ENCODE measurements around the gene ITGA8. TPM values are rescaled to one million over a fixed set of nuclear protein-coding genes. Genes with fewer than 3 reads are reported as not detected.
"Not testable (repeated sequence)": the region's sequence is repeated elsewhere in the genome, so short reads cannot be mapped to it uniquely, and the experiment has no call there.

ITGA8 gene
- total RNA-seq (not detected), polyA plus RNA-seq (not detected), total RNA-seq (not detected)

DNA sequence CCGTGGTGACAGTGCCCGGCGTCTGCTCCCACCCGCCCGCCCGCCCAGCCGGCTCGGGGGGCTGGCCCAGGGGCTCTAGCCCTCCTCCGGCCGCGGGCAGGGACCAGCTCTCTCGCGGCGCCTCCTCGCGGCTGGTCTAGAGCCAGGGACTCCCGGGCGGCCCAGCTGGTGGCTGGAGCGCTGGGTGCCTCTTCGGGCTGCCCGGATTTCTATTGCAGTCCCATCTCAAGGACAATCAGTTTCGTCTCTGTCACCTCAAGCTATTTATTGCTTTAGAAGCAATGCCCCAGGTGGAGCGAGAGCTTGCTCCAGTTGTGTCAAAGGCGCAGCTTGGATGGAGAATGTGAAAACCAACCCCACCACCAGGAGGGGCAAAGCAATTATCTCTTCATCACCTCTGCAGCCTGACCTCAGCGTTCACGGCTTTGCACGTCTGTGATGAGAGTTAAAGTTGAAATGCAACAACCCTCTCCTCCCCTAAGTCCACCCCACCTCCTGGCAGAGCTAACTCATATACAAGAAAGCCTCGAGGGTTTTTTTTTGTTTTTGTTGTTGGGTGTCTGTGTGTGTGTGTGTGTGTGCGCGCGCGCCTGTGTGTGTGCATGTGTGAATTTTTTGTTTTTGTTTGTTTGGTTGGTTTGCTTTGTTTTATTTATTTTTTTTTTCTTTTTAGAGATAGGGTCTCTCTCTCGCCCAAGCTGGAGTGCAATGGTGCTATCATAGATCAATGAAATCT, at the start of gene ITGA8:
ITGA8 (minus strand) TSS at position 24 of the 736 bp plus-strand sequence. CDS start 151 bp downstream, outside the sequence.
- POLR2A ChIA-PET = interaction anchor here (0.8 kb wide), 1 partner anchor 16 kb away, joined by 3 read pairs; no protein-coding TSS in a partner anchor
- H3K27me3 Mint-ChIP-seq = peaks cover 50 to 61% (median 57%) of the 10 kb centered on the region in 5 donors
- CTCF ChIA-PET = no interaction called here

DNA sequence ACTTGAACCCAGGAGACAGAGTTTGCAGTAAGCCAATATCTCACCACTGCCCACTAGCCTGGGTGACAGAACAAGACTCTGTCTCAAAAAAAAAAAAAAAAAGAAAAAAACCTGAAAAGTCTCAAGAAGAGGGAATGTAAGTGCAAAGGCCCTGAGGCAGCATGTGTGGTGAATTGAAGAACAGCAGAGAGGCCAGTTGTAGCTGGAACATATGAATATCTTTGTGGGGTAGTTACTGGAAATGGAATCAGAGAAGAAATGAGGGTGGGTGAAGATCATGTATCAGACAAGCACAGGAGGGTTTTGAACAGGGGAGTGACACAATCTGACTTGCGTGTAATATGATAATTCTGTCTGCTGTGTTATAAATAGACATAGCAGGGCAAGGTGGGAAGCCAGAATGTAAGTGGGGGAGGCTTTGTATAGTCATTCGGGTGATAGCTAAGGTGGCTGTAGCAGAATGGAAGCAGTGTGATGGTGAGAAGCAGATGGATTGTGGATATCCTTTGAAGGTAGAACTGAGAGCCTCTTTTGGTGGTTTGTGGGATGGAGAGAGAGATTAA, 45.3 kb upstream of the ITGA8 start:
- ATAC-seq (no peak), DNase-seq (no peak)
- intact Hi-C loops (cut with micrococcal nuclease) = no loop called here
- POLR2A ChIA-PET = no interaction called here
- H3K27me3 Mint-ChIP-seq = peaks cover 0 to 10% (median 0%) of the 10 kb centered on the region in 5 donors
- H3K27ac ChIP-seq (ENCODE audit: low read depth, low read length) = no peak overlapping the region
- H3K9me3 ChIP-seq (ENCODE audit: control insufficient read depth in 2 of 3, low read length in 3 of 3) = no peaks in the 10 kb centered on the region
- H3K4me3 Mint-ChIP-seq = no peak overlapping the region
- H3K27me3 ChIP-seq (ENCODE audit: control insufficient read depth in 2 of 2, insufficient read depth in 2 of 2, low read length in 2 of 2) = no peaks in the 10 kb centered on the region
- H3K27ac Mint-ChIP-seq = no peak overlapping the region
- no peak overlapping the region for H3K4me3 ChIP-seq (ENCODE audit: low read length)
- H3K4me1 Mint-ChIP-seq = no peaks in the 10 kb centered on the region
- H3K4me1 ChIP-seq (ENCODE audit: control insufficient read depth in 2 of 2, insufficient read depth in 2 of 2, low read length in 2 of 2) = no peaks in the 10 kb centered on the region
- peaks cover 0 to 33% (median 14%) of the 10 kb centered on the region in 11 donors for H3K9me3 Mint-ChIP-seq
- peaks cover 0 to 23% (median 14%) of the 10 kb centered on the region in 5 donors for H3K36me3 Mint-ChIP-seq
- CTCF ChIA-PET = no interaction called here
- H3K36me3 ChIP-seq (ENCODE audit: control insufficient read depth in 2 of 3, insufficient read depth in 3 of 3, low read length in 3 of 3) = no peaks in the 10 kb centered on the region

More for the DNA sequence above, at the start of gene ITGA8:
- Histone ChIP-seq H3K36me3 (ENCODE audit: control insufficient read depth in 2 of 3, insufficient read depth in 3 of 3, low read length in 3 of 3) (no peaks in the 10 kb centered on the region), H3K9me3 (ENCODE audit: control insufficient read depth in 2 of 3, low read length in 3 of 3) (no peaks in the 10 kb centered on the region), H3K4me3 (ENCODE audit: low read length) (no peak within 1 kb of the TSS), H3K27ac (ENCODE audit: low read depth, low read length) (no peak within 1 kb of the TSS), H3K27me3 (ENCODE audit: control insufficient read depth in 2 of 2, insufficient read depth in 2 of 2, low read length in 2 of 2) (peaks cover 0 to 4% of the 10 kb centered on the region in 2 donors), H3K4me1 (ENCODE audit: control insufficient read depth in 2 of 2, insufficient read depth in 2 of 2, low read length in 2 of 2) (no peaks in the 10 kb centered on the region)
- intact Hi-C loops (cut with micrococcal nuclease) = no loop called here
- Mint-ChIP-seq H3K27ac (no peak within 1 kb of the TSS), H3K4me1 (peaks cover 0 to 11% (median 6%) of the 10 kb centered on the region in 7 donors), H3K36me3 (no peaks in the 10 kb centered on the region), H3K4me3 (peak within 1 kb of the TSS in 3 of 10 donors; percentile 13 to 47 (median 43)), H3K9me3 (peaks cover 0 to 3% (median 0%) of the 10 kb centered on the region in 11 donors)
- no peak for DNase-seq
- no peak for ATAC-seq

DNA sequence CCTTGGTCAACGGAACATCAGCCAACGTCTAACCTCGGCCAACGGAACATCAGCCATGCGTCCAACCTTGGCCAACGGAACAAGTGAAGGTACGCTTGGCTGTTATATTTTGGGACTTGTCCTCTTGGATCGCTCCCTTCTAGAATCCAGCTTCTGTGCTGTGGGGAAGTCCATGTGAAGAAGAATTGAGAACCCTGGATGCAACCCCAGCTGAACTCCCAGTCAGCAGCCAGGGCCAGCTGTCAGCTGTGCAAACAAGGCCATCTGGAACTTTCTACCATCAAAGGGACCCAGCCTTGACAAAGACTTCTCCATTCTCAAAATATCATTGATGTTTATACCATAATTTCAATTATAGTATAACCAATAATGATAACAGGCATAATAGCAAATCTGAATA, 43.3 kb upstream of the ITGA8 start:
- ATAC-seq (no peak), DNase-seq (no peak)
- Histone ChIP-seq H3K36me3 (ENCODE audit: control insufficient read depth in 2 of 3, insufficient read depth in 3 of 3, low read length in 3 of 3) (no peaks in the 10 kb centered on the region), H3K9me3 (ENCODE audit: control insufficient read depth in 2 of 3, low read length in 3 of 3) (no peaks in the 10 kb centered on the region), H3K4me1 (ENCODE audit: control insufficient read depth in 2 of 2, insufficient read depth in 2 of 2, low read length in 2 of 2) (no peaks in the 10 kb centered on the region), H3K27ac (ENCODE audit: low read depth, low read length) (no peak overlapping the region), H3K27me3 (ENCODE audit: control insufficient read depth in 2 of 2, insufficient read depth in 2 of 2, low read length in 2 of 2) (no peaks in the 10 kb centered on the region), H3K4me3 (ENCODE audit: low read length) (no peak overlapping the region)
- Mint-ChIP-seq H3K27me3 (peaks cover 0 to 17% (median 5%) of the 10 kb centered on the region in 5 donors), H3K36me3 (peaks cover 0 to 17% (median 4%) of the 10 kb centered on the region in 5 donors), H3K9me3 (peaks cover 0 to 33% (median 14%) of the 10 kb centered on the region in 11 donors), H3K27ac (no peak overlapping the region), H3K4me1 (no peaks in the 10 kb centered on the region), H3K4me3 (no peak overlapping the region)
- intact Hi-C loops (cut with micrococcal nuclease) = no loop called here
- POLR2A ChIA-PET = no interaction called here
- CTCF ChIA-PET = no interaction called here

DNA sequence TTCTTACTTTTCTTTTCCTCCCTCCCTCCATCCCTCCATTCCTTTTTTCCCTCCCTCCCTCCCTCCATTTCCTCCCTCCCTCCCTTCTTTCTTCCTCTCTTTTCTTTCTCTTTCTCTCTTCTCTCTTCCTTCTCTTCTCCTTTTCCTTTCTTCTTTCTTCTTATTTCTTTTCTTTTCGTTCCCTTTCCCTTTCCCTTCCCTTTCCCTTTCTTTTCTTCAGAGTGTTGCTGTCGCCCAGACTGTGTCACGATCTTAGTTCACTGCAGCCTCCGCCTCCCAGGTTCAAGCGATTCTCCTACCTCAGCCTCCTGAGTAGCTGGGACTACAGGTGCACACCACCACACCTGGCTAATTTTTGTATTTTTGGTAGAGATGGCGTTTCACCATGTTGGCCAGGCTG, 42.5 kb upstream of the ITGA8 start:
- DNase-seq; H3K27ac Mint-ChIP-seq; H3K27ac ChIP-seq (ENCODE audit: low read depth, low read length); CTCF ChIA-PET; H3K4me3 ChIP-seq (ENCODE audit: low read length); H3K4me1 ChIP-seq (ENCODE audit: control insufficient read depth in 2 of 2, insufficient read depth in 2 of 2, low read length in 2 of 2); POLR2A ChIA-PET; intact Hi-C loops (cut with micrococcal nuclease); H3K4me1 Mint-ChIP-seq; H3K4me3 Mint-ChIP-seq; H3K36me3 ChIP-seq (ENCODE audit: control insufficient read depth in 2 of 3, insufficient read depth in 3 of 3, low read length in 3 of 3); ATAC-seq; H3K9me3 ChIP-seq (ENCODE audit: control insufficient read depth in 2 of 3, low read length in 3 of 3); H3K27me3 ChIP-seq (ENCODE audit: control insufficient read depth in 2 of 2, insufficient read depth in 2 of 2, low read length in 2 of 2): not testable (repeated sequence)
- peaks cover 0 to 17% (median 5%) of the 10 kb centered on the region in 5 donors for H3K27me3 Mint-ChIP-seq
- H3K9me3 Mint-ChIP-seq = peaks cover 0 to 30% (median 14%) of the 10 kb centered on the region in 11 donors
- peaks cover 0 to 13% (median 0%) of the 10 kb centered on the region in 5 donors for H3K36me3 Mint-ChIP-seq

DNA sequence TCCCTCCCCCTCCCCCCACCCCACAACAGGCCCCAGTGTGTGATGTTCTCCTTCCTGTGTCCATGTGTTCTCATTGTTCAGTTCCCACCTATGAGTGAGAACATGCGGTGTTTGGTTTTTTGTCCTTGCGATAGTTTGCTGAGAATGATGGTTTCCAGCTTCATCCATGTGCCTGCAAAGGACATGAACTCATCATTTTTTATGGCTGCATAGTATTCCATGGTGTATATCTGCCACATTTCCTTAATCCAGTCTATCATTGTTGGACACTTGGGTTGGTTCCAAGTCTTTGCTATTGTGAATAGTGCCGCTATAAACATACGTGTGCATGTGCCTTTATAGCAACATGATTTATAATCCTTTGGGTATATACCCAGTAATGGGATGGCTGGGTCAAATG, 41.5 kb upstream of the ITGA8 start:
- DNase-seq; H3K4me1 ChIP-seq (ENCODE audit: control insufficient read depth in 2 of 2, insufficient read depth in 2 of 2, low read length in 2 of 2); CTCF ChIA-PET; intact Hi-C loops (cut with micrococcal nuclease); H3K4me3 Mint-ChIP-seq; H3K36me3 Mint-ChIP-seq; H3K27ac Mint-ChIP-seq; ATAC-seq; H3K27ac ChIP-seq (ENCODE audit: low read depth, low read length); H3K4me1 Mint-ChIP-seq; H3K9me3 ChIP-seq (ENCODE audit: control insufficient read depth in 2 of 3, low read length in 3 of 3); POLR2A ChIA-PET; H3K4me3 ChIP-seq (ENCODE audit: low read length); H3K36me3 ChIP-seq (ENCODE audit: control insufficient read depth in 2 of 3, insufficient read depth in 3 of 3, low read length in 3 of 3); H3K27me3 ChIP-seq (ENCODE audit: control insufficient read depth in 2 of 2, insufficient read depth in 2 of 2, low read length in 2 of 2): not testable (repeated sequence)
- Mint-ChIP-seq H3K27me3 (peaks cover 3 to 24% (median 9%) of the 10 kb centered on the region in 5 donors), H3K9me3 (peaks cover 0 to 26% (median 11%) of the 10 kb centered on the region in 11 donors)

DNA sequence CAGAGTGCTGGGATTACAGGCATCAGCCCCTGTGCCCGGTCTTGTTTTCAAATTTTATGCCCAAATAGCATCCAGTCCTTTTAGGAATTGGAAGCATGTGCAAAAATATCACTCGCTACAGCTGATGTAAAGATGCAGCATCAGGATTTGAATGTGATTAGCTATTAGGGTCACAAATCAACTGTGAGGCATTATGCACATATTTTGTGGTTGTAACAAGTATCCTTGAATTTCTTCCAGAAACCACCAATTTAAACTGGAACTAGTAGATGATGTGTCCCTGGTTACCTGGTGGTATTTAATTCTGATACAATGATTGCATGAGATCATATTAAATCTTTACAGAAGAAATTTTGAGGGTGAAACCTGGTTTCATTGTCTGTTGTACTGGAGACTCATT, 41.0 kb upstream of the ITGA8 start:
- Histone ChIP-seq H3K9me3 (ENCODE audit: control insufficient read depth in 2 of 3, low read length in 3 of 3) (no peaks in the 10 kb centered on the region), H3K27ac (ENCODE audit: low read depth, low read length) (no peak overlapping the region), H3K27me3 (ENCODE audit: control insufficient read depth in 2 of 2, insufficient read depth in 2 of 2, low read length in 2 of 2) (no peaks in the 10 kb centered on the region), H3K4me3 (ENCODE audit: low read length) (no peak overlapping the region), H3K36me3 (ENCODE audit: control insufficient read depth in 2 of 3, insufficient read depth in 3 of 3, low read length in 3 of 3) (no peaks in the 10 kb centered on the region), H3K4me1 (ENCODE audit: control insufficient read depth in 2 of 2, insufficient read depth in 2 of 2, low read length in 2 of 2) (no peaks in the 10 kb centered on the region)
- DNase-seq = no peak
- ATAC-seq = no peak
- CTCF ChIA-PET = no interaction called here
- H3K4me1 Mint-ChIP-seq = no peaks in the 10 kb centered on the region
- POLR2A ChIA-PET = no interaction called here
- H3K9me3 Mint-ChIP-seq = peaks cover 0 to 26% (median 11%) of the 10 kb centered on the region in 11 donors
- no peak overlapping the region for H3K4me3 Mint-ChIP-seq
- H3K27ac Mint-ChIP-seq = no peak overlapping the region
- intact Hi-C loops (cut with micrococcal nuclease) = no loop called here
- H3K36me3 Mint-ChIP-seq = peaks cover 0 to 9% (median 0%) of the 10 kb centered on the region in 5 donors
- peaks cover 3 to 27% (median 12%) of the 10 kb centered on the region in 5 donors for H3K27me3 Mint-ChIP-seq
